GM21723 (cell line): ENCODE results near the gene DKKL1.

Experiments used
- ATAC-seq: cut with Tn5 transposase; IDR thresholded peaks from one replicate; pipeline ENCODE4 v1.9.1; 2021; ENCODE audit warnings: mild to moderate bottlenecking, moderate library complexity; ENCODE audit not compliant: unreplicated experiment

DKKL1 gene

GRCh38 chr19:49337267-49338022 lies 26.2 kb upstream of the DKKL1 start:
- ATAC-seq: no peak

DNA sequence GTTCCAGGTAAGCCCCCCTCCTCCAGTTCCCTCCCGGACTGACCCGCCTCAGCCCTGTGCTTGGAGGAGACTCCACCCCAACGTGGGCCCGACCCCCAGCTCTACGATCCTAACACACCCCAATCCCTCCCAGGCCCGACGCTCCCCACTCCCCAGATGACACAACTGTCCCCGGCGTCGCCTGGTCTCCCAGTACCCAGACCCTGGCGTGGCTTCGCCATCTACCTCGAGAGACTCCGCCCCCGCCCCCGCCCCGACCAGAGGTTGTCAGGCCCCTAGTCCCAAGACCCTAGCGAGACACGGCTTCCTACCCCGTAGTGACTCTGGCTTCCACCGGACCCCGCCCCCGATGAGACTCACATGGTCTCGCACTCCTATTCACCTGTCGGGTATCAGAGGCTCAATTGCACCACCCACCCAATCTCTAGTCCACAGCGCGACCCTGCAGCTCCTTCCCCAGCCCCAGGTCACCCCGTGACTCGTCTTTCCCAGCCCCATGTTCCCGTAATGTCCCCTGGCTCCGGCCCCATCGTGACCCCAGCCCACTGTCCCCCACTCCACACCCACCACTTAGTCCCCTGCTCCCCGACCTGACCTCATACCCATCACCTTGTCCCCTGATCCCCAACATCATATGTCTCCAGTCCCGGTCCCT lies 25.5 kb upstream of the DKKL1 start:
- no peak for ATAC-seq

DNA sequence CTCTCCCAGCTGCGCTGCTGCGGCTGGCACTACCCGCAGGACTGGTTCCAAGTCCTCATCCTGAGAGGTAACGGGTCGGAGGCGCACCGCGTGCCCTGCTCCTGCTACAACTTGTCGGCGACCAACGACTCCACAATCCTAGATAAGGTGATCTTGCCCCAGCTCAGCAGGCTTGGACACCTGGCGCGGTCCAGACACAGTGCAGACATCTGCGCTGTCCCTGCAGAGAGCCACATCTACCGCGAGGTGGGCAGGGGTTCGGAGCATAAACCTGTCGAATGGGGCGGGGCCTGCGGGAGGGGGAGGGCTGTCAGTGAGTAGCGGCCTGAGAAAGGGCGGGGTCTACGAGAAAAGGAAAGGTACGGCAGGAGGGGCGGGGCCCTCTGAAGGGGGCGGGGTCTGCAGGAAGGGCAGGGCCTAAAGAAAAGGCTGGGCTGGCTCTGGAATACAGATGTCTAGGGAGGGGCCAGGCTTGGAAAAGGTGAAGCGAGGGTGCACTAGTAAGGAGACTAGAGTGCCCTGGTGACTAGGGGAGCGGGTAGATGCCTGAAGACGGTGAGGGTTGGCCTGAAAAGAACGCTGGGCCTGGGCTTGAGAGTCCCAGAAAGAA lies 24.9 kb upstream of the DKKL1 start:
- no peak for ATAC-seq

DNA sequence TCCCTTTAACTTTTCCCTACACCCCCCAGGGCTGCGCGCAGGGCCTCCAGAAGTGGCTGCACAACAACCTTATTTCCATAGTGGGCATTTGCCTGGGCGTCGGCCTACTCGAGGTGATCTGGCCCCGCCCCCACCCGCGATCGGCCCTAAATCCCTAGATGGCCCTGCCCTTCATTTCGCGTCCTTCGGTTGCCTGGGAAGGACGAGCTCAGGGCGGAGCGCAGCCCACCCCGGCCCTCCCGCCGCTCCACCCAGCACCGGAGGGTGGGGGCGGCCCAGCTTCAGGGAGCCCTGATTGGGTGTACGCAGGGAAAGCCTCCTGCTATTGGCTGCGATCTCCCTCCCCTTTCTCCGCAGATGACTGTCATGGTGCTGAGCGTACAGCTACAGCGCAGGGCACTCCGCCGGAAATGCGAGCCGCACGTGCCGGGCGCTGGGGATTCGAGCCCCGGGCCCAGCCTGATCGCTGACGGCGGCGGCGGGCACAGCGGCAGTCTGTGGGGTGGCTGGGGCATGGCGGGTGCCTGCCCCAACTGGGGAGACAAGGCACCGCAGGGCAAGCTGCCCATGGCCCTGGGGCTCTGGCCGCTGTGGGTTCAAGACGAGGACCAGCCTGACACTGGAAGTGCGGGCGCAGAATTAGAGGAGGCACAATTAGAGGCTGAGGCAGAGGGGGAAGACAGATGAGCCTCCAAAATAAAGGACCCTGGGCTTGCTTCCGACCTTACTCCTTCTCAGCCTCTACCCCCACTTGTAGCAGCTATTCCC lies 24.2 kb upstream of the DKKL1 start:
- no peak for ATAC-seq

DNA sequence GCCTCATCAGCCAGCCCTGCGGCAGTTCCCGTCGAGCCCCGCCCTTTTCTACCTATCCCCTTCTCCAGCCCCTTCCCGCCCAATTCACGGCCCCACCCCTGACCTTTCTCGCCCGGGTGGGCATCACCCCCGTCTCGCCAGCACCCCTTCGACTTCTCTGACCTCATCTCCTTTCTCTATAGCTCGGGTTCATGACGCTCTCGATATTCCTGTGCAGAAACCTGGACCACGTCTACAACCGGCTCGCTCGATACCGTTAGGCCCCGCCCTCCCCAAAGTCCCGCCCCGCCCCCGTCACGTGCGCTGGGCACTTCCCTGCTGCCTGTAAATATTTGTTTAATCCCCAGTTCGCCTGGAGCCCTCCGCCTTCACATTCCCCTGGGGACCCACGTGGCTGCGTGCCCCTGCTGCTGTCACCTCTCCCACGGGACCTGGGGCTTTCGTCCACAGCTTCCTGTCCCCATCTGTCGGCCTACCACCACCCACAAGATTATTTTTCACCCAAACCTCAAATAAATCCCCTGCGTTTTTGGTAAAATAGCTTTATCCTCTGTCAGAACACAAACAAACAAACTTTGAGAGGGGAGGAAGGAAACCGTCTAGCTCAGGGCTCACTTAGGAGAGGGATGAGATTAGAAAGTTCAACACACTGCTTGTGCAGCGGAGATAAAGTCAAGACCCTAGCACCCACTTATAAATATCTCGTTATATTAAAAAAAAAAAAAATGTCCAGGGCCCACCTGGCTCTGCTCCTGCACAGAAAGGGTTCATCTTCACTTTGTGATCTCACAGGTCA lies 23.4 kb upstream of the DKKL1 start:
- ATAC-seq: peak; percentile 69

DNA sequence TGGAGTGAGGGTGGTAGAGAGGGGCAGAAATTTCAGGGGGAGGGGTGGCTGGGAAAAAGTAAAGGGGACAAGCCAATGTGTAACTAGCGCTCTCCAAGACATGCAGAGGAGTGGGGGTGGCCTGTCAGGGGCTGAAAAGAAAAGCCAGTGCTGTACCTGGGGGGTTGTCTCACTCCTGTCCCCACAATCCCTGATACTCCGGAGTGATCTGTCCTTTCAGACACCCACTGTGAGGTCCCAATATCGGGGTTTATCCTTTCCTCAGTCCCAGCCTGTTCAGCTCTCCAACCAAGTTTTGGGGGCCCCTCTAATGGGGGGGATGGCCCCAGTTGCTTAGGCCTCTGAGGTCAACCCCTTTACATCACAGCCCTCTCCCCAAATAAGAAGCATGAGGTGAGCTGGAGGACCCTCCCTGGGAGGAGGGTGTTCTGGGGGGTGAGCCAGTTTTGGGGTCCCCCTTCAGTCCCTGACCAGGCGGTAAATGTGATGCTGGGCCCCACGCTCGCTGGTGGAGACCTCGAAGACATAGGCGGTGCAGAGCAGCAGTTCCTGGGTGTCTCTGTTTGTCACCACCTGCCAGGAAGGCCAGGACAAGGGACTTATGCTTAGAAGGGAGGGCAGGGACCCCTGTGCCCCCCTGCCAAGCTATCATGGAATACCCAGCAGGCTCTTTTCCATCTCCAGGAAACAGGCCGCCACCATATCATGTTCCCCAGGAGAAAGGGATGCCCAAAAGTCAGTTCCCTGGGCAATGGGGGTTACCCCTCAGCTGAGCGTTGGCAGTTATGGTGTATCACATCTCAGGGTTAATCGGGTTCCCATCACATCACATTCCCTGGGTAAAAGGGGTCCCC lies 22.6 kb upstream of the DKKL1 start:
- no peak for ATAC-seq

DNA sequence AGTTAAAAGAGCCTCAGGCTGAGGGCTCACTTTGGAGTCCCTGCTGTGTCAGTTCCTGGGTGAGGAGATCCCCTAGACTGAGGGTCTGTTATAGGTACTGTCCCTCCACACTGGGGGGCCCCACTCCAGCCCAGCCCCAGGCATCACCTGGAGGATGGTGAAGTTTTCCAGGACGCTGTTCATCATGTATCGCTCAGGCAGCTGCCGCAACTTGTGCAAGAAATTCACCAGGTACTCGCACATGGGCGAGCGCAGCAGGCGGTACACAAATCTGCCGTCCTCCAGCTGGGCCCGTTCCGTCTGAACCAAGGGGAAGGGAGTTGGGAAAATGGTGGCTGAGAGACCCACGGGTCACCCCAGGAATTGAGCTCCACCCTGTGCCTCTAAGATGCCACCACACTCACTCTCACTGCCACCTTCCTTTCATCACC lies 21.4 kb upstream of the DKKL1 start:
- ATAC-seq: no peak

- ATAC-seq: no peak
Observed at GRCh38 chr19:49343123-49343522, 20.6 kb upstream of the DKKL1 start.

DNA sequence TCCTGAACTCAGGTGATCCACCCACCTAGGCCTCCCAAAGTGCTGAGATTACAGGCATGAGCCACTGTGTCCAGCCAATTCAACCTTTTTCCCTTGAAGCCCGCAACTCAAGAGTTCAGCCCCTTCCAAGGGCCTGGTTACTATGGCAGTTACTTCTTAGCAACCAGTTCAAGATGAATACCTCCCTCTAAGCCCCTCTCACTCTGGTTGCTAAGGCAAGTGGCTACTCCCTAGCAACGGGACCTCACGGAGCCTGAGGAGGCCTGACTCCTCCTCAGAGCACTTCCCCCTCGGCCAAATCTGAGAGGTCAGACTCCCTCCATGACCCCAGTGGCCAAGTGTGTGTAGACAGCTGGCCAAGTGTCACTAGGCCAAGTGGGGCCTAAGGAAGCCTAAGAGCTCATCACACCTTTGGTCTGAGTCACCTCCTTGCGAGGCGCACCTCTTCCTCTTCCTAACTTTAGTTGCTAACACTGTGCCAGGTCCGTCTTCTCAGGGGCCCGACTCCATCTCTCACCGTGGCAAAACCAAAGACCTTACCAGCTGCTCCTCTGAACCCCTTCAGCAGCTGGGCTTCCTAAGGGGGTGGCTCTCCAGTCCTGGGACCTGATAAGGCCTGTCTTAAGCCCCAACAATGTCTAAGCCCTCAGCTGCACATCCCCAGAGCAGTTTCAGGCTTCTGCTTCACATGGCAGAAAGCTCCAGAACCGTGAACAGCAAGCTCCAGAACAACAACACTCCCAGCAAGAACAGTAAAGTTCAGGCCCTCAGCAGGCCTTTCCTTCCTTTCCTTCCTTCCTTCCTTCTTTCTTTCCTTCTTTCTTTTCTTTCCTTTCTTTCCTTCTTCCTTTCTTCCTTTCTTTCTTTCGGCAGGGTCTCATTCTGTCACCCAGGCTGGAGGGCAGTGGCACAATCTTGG lies 18.9 kb upstream of the DKKL1 start:
- no peak for ATAC-seq

DNA sequence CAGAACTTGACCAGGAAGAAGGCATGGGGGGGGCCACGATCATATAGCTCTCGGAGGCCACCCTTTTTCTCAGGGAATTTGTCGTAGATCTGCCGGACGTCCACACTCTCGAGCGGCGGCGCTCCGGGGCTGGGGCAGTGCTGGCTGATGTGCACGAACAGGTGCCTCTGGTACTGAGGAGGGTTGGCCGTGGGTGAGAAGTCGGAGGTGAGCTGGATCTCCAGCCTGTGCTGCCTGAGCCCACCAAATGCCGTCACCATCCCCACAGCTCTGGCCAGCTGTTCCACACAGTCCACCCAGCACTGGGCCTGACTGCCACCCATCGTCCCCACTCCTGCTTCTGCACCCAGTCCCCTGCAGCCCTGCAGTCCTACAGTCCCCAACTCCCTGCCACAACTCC lies 16.5 kb upstream of the DKKL1 start:
- no peak for ATAC-seq

- ATAC-seq: no peak
Observed at GRCh38 chr19:49347835-49348234, 15.8 kb upstream of the DKKL1 start.

DNA sequence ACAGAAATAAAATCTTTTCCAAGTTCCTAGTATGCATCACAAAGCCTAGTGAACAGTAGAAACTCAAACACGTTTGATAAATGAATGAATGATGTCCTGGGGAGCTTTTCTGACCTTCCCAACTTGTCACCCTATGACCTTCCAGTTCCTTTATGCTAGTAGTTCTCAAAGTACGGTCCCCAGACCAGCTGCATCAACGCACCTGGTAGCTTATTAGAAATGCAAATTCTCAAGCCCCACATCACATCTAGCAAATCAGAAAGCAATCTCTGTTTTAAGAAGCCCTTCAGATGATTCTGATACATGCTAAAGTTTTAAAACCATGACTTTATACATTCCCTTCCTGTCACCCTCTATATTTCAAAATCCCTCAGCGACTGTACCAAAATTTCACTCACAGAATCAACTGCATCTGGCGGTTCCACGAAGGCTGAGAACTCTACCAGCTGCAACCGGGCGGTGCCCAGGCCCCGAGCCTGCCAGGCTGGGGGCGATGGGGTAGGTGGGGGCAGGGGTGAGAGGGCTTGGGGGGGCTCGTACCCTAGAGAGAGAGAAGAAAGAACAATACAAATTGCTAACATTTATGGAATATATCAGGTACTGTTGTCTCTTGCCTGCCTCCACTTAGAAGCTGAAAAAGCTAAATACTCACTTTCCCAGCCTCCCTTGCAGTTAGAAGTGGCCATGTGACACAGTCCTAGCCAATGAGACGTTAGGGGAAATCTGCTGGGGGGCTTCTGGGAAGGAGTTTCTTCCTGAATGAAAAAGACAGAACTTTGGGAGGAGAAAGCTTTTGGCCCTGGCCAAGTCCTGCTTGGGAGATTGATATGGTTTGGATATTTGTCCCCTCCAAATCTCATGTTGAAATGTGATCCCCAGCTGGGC lies 15.1 kb upstream of the DKKL1 start:
- ATAC-seq: no peak

DNA sequence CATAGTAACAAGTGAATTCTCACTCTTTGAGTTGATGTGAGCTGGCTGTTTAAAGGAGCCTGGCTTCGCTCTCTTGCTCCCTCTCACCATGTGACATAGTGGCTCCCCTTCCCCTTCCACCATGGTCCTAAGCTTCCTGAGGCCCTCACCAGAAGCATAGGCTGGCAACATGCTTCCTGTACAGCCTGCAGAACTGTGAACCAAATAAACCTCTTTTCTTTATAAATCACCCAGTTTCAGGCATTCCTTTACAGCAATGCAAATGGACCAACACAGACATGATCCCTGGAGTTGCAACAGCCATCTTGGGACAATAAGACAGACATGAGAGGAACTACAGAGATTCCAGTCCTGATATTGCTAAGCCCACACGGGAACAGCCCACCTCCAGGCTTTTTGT lies 14.1 kb upstream of the DKKL1 start:
- ATAC-seq: no peak

DNA sequence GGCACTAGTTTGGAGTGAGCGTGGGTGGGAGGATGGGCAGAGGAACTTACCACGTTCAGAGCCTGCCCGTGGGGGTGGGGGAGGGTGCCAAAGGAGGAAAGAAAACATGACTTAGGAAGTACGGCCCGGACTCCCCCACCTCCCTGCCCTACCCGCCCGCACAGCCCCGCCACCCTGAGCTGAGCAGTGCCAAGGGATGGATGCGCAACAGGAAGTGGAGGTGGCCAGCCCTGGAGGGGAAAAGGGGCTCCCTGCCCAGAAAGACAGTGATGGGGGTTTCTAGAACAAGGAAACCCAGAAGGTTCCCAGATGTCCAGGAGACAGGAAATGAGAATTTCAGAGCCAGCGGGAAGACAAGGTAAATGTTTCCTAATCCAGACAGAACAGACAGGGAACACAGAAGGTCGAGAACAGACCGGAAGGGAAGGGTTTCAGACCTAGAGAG lies 7.7 kb upstream of the DKKL1 start:
- ATAC-seq: no peak

DNA sequence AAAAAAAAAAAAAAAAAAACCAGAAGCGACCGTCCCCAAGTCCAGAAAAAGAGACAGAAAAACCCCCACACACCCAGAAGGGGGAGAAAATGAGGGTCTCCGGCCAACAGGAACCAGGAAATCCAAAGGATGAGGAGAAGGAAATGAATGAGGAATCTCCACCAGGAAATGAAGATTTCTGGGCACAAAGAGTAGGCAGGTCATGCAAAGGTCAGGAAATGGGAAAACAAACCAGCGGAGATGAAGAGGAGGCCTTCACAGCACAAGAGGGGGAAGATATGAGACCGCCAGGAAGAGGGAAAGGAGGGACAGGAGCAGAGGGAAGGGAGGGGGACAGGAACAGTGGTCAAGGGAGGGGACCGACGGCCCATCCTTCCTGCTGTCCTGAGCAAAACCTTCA lies 7.3 kb upstream of the DKKL1 start:
- no peak for ATAC-seq

DNA sequence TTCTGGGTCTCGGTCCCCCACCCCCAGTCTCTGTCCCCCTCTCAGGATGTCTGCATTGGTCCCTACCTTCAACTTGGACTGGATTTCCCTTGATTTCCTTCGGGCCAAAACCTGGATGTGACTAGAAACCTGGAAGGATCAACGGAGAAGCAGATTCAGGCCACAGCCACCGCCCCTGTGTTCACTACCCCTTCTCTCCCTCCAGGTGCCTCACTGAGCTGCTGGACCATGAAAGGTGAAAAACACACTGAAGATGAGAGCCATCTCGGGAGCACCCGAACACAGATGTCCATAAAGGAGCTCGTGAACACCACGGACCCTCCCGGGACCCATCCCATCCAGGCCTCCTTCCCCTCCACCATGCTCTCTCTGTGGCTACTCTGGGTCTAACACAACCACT lies 6.5 kb upstream of the DKKL1 start:
- ATAC-seq: no peak
